HT-29 (cell line): ENCODE measurements around the gene CLCNKB. TPM values are rescaled to one million over a fixed set of nuclear protein-coding genes. Genes with fewer than 3 reads are reported as not detected.

Experiments
- DNase-seq: peaks from one replicate; pipeline ENCODE4 v3.0.0-alpha.2; 2015; ENCODE audit warnings: low spot score
- total RNA-seq: library from RNA; depleted of rRNA; stranded (reverse); fragments of >200 nt; shearing (Covaris generic); gene quantifications from 2 replicates; pipeline ENCODE4 v1.2.3, GENCODE V29; 2014

CLCNKB gene
- total RNA-seq, 1 experiment from 2014 or later: not detected

- DNase-seq: no peak
Observed at GRCh38 chr1:16074217-16074616, 30.6 kb downstream of the CLCNKB start.

- DNase-seq: no peak
Observed at GRCh38 chr1:16075337-16076030, 31.9 kb downstream of the CLCNKB start.

GRCh38 chr1:16076031-16076864 is 32.7 kb downstream of the CLCNKB start:
- DNase-seq: no peak

- DNase-seq: no peak
Observed at GRCh38 chr1:16076865-16077238, 33.3 kb downstream of the CLCNKB start.

- no peak for DNase-seq
Observed at GRCh38 chr1:16077406-16078245, 34.0 kb downstream of the CLCNKB start.

GRCh38 chr1:16078925-16079656 is 35.5 kb downstream of the CLCNKB start:
- peak; percentile 89 for DNase-seq

- DNase-seq: no peak
Observed at GRCh38 chr1:16080422-16081150, 37.0 kb downstream of the CLCNKB start.

- DNase-seq: no peak
Observed at GRCh38 chr1:16081636-16082035, 38.1 kb downstream of the CLCNKB start.

GRCh38 chr1:16082283-16083038 is 38.9 kb downstream of the CLCNKB start:
- DNase-seq: peak; percentile 93

GRCh38 chr1:16083486-16083885 is 39.9 kb downstream of the CLCNKB start:
- no peak for DNase-seq

GRCh38 chr1:16085522-16085921 is 41.9 kb downstream of the CLCNKB start:
- no peak for DNase-seq

GRCh38 chr1:16087733-16088132 is 44.2 kb downstream of the CLCNKB start:
- DNase-seq: no peak

GRCh38 chr1:16088351-16088911 is 44.8 kb downstream of the CLCNKB start:
- peak; percentile 72 for DNase-seq

- DNase-seq: peak; percentile 82
Observed at GRCh38 chr1:16088996-16089395, 45.4 kb downstream of the CLCNKB start.

GRCh38 chr1:16090076-16090826 is 46.7 kb downstream of the CLCNKB start:
- DNase-seq: no peak

GRCh38 chr1:16091296-16091695 is 47.7 kb downstream of the CLCNKB start:
- peak; percentile 31 for DNase-seq

GRCh38 chr1:16092097-16092922 is 48.7 kb downstream of the CLCNKB start:
- DNase-seq: no peak
